NCI-H2227 (cell line): ENCODE measurements around the gene P3H1.
"Not testable (repeated sequence)": the region's sequence is repeated elsewhere in the genome, so short reads cannot be mapped to it uniquely, and the experiment has no call there.

Experiments used
- DNase-seq: peaks from one replicate; lab custom pipeline; 2025; ENCODE audit not compliant: unreplicated experiment; lab: John Stamatoyannopoulos, UW

P3H1 gene

GRCh38 chr1:42733415-42734200 lies 33.2 kb downstream of the P3H1 start:
- no peak for DNase-seq

GRCh38 chr1:42732126-42732680 lies 34.6 kb downstream of the P3H1 start:
- DNase-seq, result no peak

- no peak for DNase-seq
Observed at GRCh38 chr1:42731585-42731984, 35.2 kb downstream of the P3H1 start.

- DNase-seq, result no peak
Observed at GRCh38 chr1:42730988-42731387, 35.8 kb downstream of the P3H1 start.

GRCh38 chr1:42730002-42730401 lies 36.8 kb downstream of the P3H1 start:
- no peak for DNase-seq

GRCh38 chr1:42725820-42726219 lies 41.0 kb downstream of the P3H1 start:
- not testable (repeated sequence) for DNase-seq

- no peak for DNase-seq
Observed at GRCh38 chr1:42723511-42723910, 43.3 kb downstream of the P3H1 start.

GRCh38 chr1:42722403-42722802 lies 44.4 kb downstream of the P3H1 start:
- DNase-seq, result not testable (repeated sequence)

- no peak for DNase-seq
Observed at GRCh38 chr1:42721926-42722325, 44.9 kb downstream of the P3H1 start.

GRCh38 chr1:42720868-42721267 lies 46.0 kb downstream of the P3H1 start:
- DNase-seq, result no peak

- peak; percentile 16 for DNase-seq
Observed at GRCh38 chr1:42714441-42714840, 52.4 kb downstream of the P3H1 start.

GRCh38 chr1:42713293-42713692 lies 53.5 kb downstream of the P3H1 start:
- DNase-seq, result no peak

GRCh38 chr1:42712808-42713207 lies 54.0 kb downstream of the P3H1 start:
- not testable (repeated sequence) for DNase-seq

- DNase-seq, result no peak
Observed at GRCh38 chr1:42703888-42704464, 62.9 kb downstream of the P3H1 start.

- no peak for DNase-seq
Observed at GRCh38 chr1:42700006-42700405, 66.8 kb downstream of the P3H1 start.

- DNase-seq, result no peak
Observed at GRCh38 chr1:42698081-42698813, 68.6 kb downstream of the P3H1 start.
